ENCODE measurements around the gene HLA-DMA.
"Not testable (repeated sequence)": the region's sequence is repeated elsewhere in the genome, so short reads cannot be mapped to it uniquely, and the experiment has no call there.

HLA-DMA gene

GRCh38 chr6:32953775-32954174, 878 bp upstream of the HLA-DMA start:
- no peak for DNase-seq

GRCh38 chr6:32950449-32950848, 2.4 kb downstream of the HLA-DMA start:
- DNase-seq = no peak

GRCh38 chr6:32950010-32950409, 2.9 kb downstream of the HLA-DMA start:
- DNase-seq = no peak

GRCh38 chr6:32949113-32949512, 3.8 kb downstream of the HLA-DMA start:
- DNase-seq = no peak

- no peak for DNase-seq
Observed at GRCh38 chr6:32947552-32948465, 5.1 kb downstream of the HLA-DMA start.

- no peak for DNase-seq
Observed at GRCh38 chr6:32946893-32947292, 6.0 kb downstream of the HLA-DMA start.

- DNase-seq = no peak
Observed at GRCh38 chr6:32945953-32946352, 6.9 kb downstream of the HLA-DMA start.

GRCh38 chr6:32945108-32945760, 7.7 kb downstream of the HLA-DMA start:
- DNase-seq = no peak

GRCh38 chr6:32943864-32944649, 8.8 kb downstream of the HLA-DMA start:
- DNase-seq = no peak

- DNase-seq = not testable (repeated sequence)
Observed at GRCh38 chr6:32942555-32943123, 10.3 kb downstream of the HLA-DMA start.

GRCh38 chr6:32941214-32941768, 11.6 kb downstream of the HLA-DMA start:
- peak in 1 of 4 experiments; percentile 13 for DNase-seq

GRCh38 chr6:32940656-32941213, 12.2 kb downstream of the HLA-DMA start, which contains the start of gene HLA-DMB:
Gene HLA-DMB (minus strand): TSS chr6:32941028. CDS start chr6:32940807, 221 bp downstream.
- DNase-seq = peak in 2 of 4 experiments; percentile 11 to 19

- no peak for DNase-seq
Observed at GRCh38 chr6:32938494-32938893, 14.4 kb downstream of the HLA-DMA start.

- DNase-seq = no peak
Observed at GRCh38 chr6:32937230-32937633, 15.7 kb downstream of the HLA-DMA start.

GRCh38 chr6:32936239-32937152, 16.4 kb downstream of the HLA-DMA start:
- no peak for DNase-seq

GRCh38 chr6:32935551-32936238, 17.2 kb downstream of the HLA-DMA start:
- DNase-seq = no peak

- DNase-seq = peak; percentile 44 to 74 (median 49)
Observed at GRCh38 chr6:32933661-32934085, 19.2 kb downstream of the HLA-DMA start.

- DNase-seq = no peak
Observed at GRCh38 chr6:32932132-32932868, 20.6 kb downstream of the HLA-DMA start.

GRCh38 chr6:32931211-32931610, 21.7 kb downstream of the HLA-DMA start:
- DNase-seq = no peak

GRCh38 chr6:32922083-32922482, 30.8 kb downstream of the HLA-DMA start:
- DNase-seq = no peak

Measured in activated CD4-positive, CD25-positive, alpha-beta regulatory T cell (primary cell).